OCI-LY1 (cell line): ENCODE results near the gene RRAS2.

Experiments used
- EZH2 ChIP-seq: fragments of 200-600 bp; sonication (generic), shearing (Covaris generic); IDR thresholded peaks from 2 replicates; pipeline ENCODE4 v1.8.0; 2017; ENCODE audit warnings: borderline replicate concordance, mixed run types, mild to moderate bottlenecking, antibody characterized with exemption, low read length, moderate library complexity, mixed read lengths
- TF ChIP-seq, protein P1 (sequence below): fragments of 200-600 bp; sonication (generic), shearing (Covaris generic); IDR thresholded peaks from 2 replicates; pipeline ENCODE4 v1.5.1; 2017; ENCODE audit warnings: mild to moderate bottlenecking, antibody characterized with exemption, low read length, moderate library complexity, mixed read lengths

DNA sequence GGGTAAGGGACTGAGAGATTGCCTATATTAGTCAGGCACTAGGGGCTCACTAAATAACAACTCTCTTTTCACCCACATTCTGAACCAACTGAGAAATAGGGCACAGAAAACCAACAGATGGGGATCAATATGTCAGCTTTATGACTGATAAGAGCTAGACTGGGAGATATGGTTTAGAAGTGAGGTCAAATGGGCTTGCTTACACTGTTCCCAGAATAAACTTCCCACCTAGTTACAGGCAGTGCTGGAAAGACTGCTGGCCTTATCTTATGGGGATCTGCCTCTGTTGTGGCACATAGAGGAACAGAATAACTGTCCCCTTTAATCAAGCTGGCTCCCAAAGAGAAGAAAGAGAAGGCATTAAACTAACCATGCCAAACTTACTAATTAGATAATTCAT is 10.6 kb upstream of the RRAS2 start:
- TF ChIP-seq, protein P1, sequence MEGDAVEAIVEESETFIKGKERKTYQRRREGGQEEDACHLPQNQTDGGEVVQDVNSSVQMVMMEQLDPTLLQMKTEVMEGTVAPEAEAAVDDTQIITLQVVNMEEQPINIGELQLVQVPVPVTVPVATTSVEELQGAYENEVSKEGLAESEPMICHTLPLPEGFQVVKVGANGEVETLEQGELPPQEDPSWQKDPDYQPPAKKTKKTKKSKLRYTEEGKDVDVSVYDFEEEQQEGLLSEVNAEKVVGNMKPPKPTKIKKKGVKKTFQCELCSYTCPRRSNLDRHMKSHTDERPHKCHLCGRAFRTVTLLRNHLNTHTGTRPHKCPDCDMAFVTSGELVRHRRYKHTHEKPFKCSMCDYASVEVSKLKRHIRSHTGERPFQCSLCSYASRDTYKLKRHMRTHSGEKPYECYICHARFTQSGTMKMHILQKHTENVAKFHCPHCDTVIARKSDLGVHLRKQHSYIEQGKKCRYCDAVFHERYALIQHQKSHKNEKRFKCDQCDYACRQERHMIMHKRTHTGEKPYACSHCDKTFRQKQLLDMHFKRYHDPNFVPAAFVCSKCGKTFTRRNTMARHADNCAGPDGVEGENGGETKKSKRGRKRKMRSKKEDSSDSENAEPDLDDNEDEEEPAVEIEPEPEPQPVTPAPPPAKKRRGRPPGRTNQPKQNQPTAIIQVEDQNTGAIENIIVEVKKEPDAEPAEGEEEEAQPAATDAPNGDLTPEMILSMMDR: no peak
- no peak for TF ChIP-seq EZH2
